BJ (cell line): ENCODE measurements around the gene MTR. TPM values are rescaled to one million over a fixed set of nuclear protein-coding genes. Genes with fewer than 3 reads are reported as not detected.

Experiments
- CTCF ChIA-PET: fragments of 350-600 bp; formaldehyde crosslinking; extraction: SDS; loops from one replicate; lab custom pipeline; 2021; ENCODE audit warnings: antibody characterized with exemption, inconsistent platforms; lab: Yijun Ruan, JAX
- POLR2A ChIA-PET: fragments of 300-600 bp; sonication (Branson Sonifier 250); formaldehyde crosslinking; extraction: SDS; loops from one replicate; lab custom pipeline; 2021; ENCODE audit warnings: antibody characterized with exemption; lab: Charles Lee
- DNase-seq: peaks from one replicate; pipeline ENCODE4 v3.0.0-alpha.2; 2011; ENCODE audit warnings: low read depth
- H3K27me3 ChIP-seq: 2 replicates; pipeline ENCODE4 v1.6.0; 2011; ENCODE audit warnings: low read length; ENCODE audit not compliant: control insufficient read depth, insufficient read depth
- H3K36me3 ChIP-seq: 2 replicates; pipeline ENCODE4 v1.5.1; 2011; ENCODE audit warnings: low read length; ENCODE audit not compliant: control insufficient read depth, insufficient read depth
- H3K4me3 ChIP-seq: 2 replicates; pipeline ENCODE4 v1.5.1; 2011; ENCODE audit warnings: low read depth, mild to moderate bottlenecking, control low read depth, low read length
- CTCF ChIP-seq: IDR thresholded peaks from 2 replicates; pipeline ENCODE4 v1.5.1; 2011; ENCODE audit warnings: low read depth, mild to moderate bottlenecking, control low read depth, inconsistent platforms, low read length, moderate library complexity; ENCODE audit not compliant: insufficient read depth
- polyA plus RNA-seq: library from polyadenylated mRNA; depleted of rRNA; stranded (reverse); fragments of >200 nt; gene quantifications from 2 replicates; pipeline ENCODE4 v1.2.3, GENCODE V29; 2011

Gene MTR
- polyA plus RNA-seq, 1 experiment = 5.3 TPM

DNA sequence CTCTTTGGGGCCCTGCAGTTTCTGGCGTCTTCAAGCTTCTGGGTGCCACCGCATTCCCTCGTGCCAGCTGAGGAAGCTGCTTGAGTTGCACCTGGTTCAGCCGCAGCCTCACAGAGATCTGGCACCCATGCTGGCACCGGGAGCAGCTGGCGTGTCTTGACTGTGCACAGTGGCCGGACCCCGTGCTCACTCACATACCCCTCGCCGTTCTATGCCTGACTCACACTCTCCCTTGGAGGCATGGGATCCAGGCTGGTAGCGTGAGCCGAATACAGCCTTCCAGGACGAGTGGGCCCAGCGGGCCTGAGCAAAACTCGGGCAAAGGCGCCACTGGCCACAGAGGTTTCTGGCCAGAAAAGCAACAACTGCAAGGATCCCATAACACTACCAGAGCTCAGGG, 8.6 kb upstream of the MTR start:
- DNase-seq = no peak
- ChIA-PET CTCF (interaction anchor here (0.9 to 1.2 kb wide), 2 partner anchors 8 to 27 kb away, joined by 3 read pairs; no protein-coding TSS in a partner anchor), POLR2A (no interaction called here)
- TF ChIP-seq CTCF = no peak
- no peak overlapping the region for H3K4me3 ChIP-seq
- H3K36me3 ChIP-seq = no peaks in the 10 kb centered on the region
- H3K27me3 ChIP-seq = no peaks in the 10 kb centered on the region

- DNase-seq = no peak
- CTCF ChIA-PET = interaction anchor here (0.9 kb wide), 1 partner anchor 35 kb away, joined by 6 read pairs; no protein-coding TSS in a partner anchor
- no peak for TF ChIP-seq CTCF
- POLR2A ChIA-PET = interaction anchor here (1.0 kb wide), 1 partner anchor 60 kb away, joined by 8 read pairs; no protein-coding TSS in a partner anchor
- no peaks in the 10 kb centered on the region for H3K36me3 ChIP-seq
- peak overlapping the region; percentile 99 for H3K4me3 ChIP-seq
- H3K27me3 ChIP-seq = no peaks in the 10 kb centered on the region
These were observed 482 bp upstream of the MTR start for GRCh38 chr1:236794585-236795034.

DNA sequence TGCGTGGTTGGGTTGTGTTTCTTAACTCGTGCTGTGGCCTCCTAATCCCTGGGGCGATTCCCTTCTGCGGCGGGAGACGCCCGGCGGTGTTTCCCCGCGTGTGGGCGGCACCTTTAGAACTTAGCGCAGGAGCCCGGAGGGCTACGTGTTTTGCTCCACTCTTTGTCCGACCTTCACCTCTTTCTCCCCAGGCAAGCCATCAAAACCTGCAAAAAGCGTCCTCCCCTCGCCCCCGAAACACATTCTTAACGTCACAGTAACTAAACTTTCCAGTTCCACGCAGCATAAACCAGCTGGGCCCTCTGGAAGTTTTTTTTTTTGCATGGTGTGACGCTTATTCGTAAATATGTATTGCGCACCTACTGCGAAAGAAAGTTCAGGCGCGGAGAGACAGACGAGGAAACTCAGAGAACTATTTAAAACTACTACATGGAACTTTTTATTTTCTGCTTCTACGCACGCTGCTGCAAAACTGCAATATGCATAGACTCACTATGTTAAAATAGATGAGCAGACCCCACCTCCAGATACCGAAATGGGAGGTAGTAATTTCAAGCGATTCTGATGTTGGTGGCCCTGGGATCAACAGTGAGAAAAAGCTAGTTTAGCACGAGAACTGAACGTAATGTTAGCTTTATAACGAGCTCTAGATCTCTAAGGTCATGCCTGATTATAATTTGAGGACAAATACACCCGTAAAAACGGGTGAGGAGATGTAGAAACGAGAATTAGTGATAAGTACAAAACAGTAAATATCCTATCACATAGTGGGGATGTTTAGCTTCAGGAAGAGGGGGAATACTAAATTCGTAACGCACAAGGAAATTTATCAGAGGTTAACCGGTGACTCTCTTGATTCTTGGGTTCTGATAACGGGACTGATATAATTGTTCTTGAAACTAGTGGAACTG, 920 bp downstream of the MTR start:
- Histone ChIP-seq H3K4me3 (peak overlapping the region; percentile 99), H3K27me3 (no peaks in the 10 kb centered on the region), H3K36me3 (no peaks in the 10 kb centered on the region)
- CTCF ChIA-PET = interaction anchor here (0.9 kb wide), 1 partner anchor 37 kb away, joined by 3 read pairs; no protein-coding TSS in a partner anchor
- DNase-seq = peak; percentile 6
- TF ChIP-seq CTCF = no peak
- POLR2A ChIA-PET = interaction anchor here (0.7 kb wide), 1 partner anchor 10 kb away, joined by 4 read pairs; no protein-coding TSS in a partner anchor

GRCh38 chr1:236799001-236799400, 3.9 kb downstream of the MTR start:
- Histone ChIP-seq H3K4me3 (no peak overlapping the region), H3K36me3 (no peaks in the 10 kb centered on the region), H3K27me3 (no peaks in the 10 kb centered on the region)
- TF ChIP-seq CTCF = no peak
- ChIA-PET POLR2A (no interaction called here), CTCF (no interaction called here)
- DNase-seq = no peak

DNA sequence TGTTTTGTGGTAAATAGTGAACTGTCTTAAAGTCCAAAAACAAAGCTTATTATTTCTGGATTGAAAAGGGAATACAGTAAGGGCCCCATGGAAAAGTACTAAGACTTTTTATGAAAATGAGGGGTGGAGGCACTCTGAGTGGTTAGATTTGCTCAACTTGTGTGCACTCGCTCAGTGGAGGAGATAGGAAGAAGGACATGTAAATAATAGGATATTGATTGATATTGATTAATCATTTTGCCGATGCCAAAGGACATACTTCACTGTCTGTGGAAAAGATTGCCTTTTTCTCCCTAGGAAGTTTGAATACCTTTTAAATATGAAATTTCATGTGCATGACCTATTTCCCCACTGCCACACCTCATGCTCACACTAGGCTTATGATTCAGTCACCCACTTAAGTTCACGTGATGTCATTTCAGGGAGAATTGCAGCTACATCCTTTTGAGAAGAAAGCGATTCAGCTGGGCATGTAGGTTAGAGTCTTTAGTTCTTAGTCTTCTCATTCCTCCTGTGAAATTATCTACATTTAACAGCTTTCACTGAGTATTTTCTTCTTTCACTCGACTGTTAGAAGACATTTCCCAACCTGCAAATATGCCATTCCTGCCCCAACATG, 5.0 kb downstream of the MTR start:
- Histone ChIP-seq H3K27me3 (no peaks in the 10 kb centered on the region), H3K36me3 (no peaks in the 10 kb centered on the region), H3K4me3 (no peak overlapping the region)
- ChIA-PET POLR2A (interaction anchor here (0.5 kb wide), 1 partner anchor 55 kb away, joined by 3 read pairs; no protein-coding TSS in a partner anchor), CTCF (interaction anchor here (1.4 kb wide), 1 partner anchor 41 kb away, joined by 3 read pairs; no protein-coding TSS in a partner anchor)
- DNase-seq = no peak
- no peak for TF ChIP-seq CTCF
